IPS-20b (cell line): ENCODE results near the gene OR10G6.
"Not testable (repeated sequence)": the region's sequence is repeated elsewhere in the genome, so short reads cannot be mapped to it uniquely, and the experiment has no call there.

Experiments
- H3K27ac ChIP-seq: one replicate; pipeline ENCODE4 v1.5.1; 2013; ENCODE audit warnings: low read length
- H3K27me3 ChIP-seq: 2 replicates; pipeline ENCODE4 v1.6.1; 2013; ENCODE audit warnings: mild to moderate bottlenecking, low read length, inconsistent platforms; ENCODE audit not compliant: insufficient read depth
- H3K36me3 ChIP-seq: 2 replicates; pipeline ENCODE4 v1.6.1; 2013; ENCODE audit warnings: low read depth, mild to moderate bottlenecking, inconsistent platforms, low read length, moderate library complexity; ENCODE audit not compliant: insufficient read depth
- H3K4me1 ChIP-seq: 2 replicates; pipeline ENCODE4 v1.6.1; 2013; ENCODE audit warnings: mild to moderate bottlenecking, control low read depth, inconsistent platforms, low read length, moderate library complexity; ENCODE audit not compliant: insufficient read depth
- H3K4me3 ChIP-seq: 2 replicates; pipeline ENCODE4 v1.5.1; 2013; ENCODE audit warnings: mild to moderate bottlenecking, low read length, inconsistent platforms
- H3K9ac ChIP-seq: 2 replicates; pipeline ENCODE4 v1.6.1; 2013; ENCODE audit warnings: low read depth, mild to moderate bottlenecking, inconsistent platforms, low read length, moderate library complexity
- H3K9me3 ChIP-seq: 2 replicates; pipeline ENCODE4 v1.6.1; 2013; ENCODE audit warnings: mild to moderate bottlenecking, low read depth, low read length, inconsistent platforms; ENCODE audit not compliant: insufficient read depth

Gene OR10G6, protein sequence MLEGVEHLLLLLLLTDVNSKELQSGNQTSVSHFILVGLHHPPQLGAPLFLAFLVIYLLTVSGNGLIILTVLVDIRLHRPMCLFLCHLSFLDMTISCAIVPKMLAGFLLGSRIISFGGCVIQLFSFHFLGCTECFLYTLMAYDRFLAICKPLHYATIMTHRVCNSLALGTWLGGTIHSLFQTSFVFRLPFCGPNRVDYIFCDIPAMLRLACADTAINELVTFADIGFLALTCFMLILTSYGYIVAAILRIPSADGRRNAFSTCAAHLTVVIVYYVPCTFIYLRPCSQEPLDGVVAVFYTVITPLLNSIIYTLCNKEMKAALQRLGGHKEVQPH

GRCh38 chr11:123995119-123995518 lies at the start of gene OR10G6:
Gene OR10G6 (minus strand): TSS chr11:123995161. CDS start chr11:123995161, 0 bp downstream.
- Histone ChIP-seq H3K36me3 (no peaks in the 10 kb centered on the region), H3K9me3 (no peaks in the 10 kb centered on the region), H3K27ac (no peak within 1 kb of the TSS), H3K27me3 (no peaks in the 10 kb centered on the region), H3K9ac (no peak within 1 kb of the TSS), H3K4me1 (peaks cover 5% of the 10 kb centered on the region; the same call in 1 of the 2 replicates), H3K4me3 (no peak within 1 kb of the TSS)

DNA sequence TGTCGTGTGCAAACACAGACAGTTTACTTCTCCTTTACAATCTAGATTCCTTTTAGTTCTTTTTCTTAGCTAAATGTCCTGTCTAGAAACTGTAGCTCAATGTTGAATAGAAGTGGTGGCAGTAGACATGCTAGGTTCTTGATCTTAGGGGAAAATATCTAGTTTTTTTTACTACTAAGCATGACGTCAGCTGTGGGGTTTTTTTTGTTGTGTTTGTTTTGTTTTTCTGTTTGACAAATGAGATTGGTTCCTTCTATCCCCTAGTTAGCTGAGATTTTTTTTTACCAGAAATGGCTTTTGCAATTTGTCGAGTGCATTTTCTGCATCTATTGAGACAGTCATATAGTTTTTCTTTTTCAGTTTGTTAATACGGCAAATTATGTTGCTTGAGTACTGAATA lies 48.5 kb upstream of the OR10G6 start:
- H3K4me1 ChIP-seq: peaks cover 4% of the 10 kb centered on the region; the same call in 1 of the 2 replicates
- no peaks in the 10 kb centered on the region for H3K27me3 ChIP-seq
- no peak overlapping the region for H3K4me3 ChIP-seq
- H3K36me3 ChIP-seq: no peaks in the 10 kb centered on the region
- H3K9ac ChIP-seq: no peak overlapping the region
- H3K9me3 ChIP-seq: no peaks in the 10 kb centered on the region
- H3K27ac ChIP-seq: no peak overlapping the region

GRCh38 chr11:124041254-124041653 lies 46.3 kb upstream of the OR10G6 start, which contains the start of gene OR10G7:
Gene OR10G7 (minus strand): TSS chr11:124041325. CDS start chr11:124039001, 2,324 bp downstream.
- H3K4me1 ChIP-seq: peaks cover 4% of the 10 kb centered on the region; the same call in 1 of the 2 replicates
- H3K4me3 ChIP-seq: no peak within 1 kb of the TSS
- no peaks in the 10 kb centered on the region for H3K9me3 ChIP-seq
- no peaks in the 10 kb centered on the region for H3K27me3 ChIP-seq
- H3K9ac ChIP-seq: no peak within 1 kb of the TSS
- no peak within 1 kb of the TSS for H3K27ac ChIP-seq
- H3K36me3 ChIP-seq: no peaks in the 10 kb centered on the region

DNA sequence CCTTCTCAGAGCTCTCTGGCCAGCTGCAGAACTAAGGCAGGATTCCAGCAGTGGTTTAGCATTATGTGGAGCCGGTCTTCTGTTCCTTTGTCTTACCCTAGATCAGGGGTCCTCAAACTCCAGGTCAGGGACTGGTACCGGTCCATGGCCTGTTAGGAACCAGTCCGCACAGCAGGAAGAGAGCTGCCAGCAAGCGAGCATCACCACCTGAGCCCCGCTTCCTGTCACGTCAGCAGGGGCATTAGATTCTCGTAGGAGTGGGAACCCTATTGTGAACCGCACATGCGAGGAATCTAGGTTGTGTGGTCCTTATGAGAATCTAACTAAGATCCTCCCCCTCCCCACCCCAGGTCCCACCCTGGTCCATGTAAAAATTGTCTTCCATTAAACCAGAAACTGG lies 44.6 kb upstream of the OR10G6 start:
- Histone ChIP-seq H3K4me3 (no peak overlapping the region), H3K4me1 (peaks cover 4% of the 10 kb centered on the region; the same call in 1 of the 2 replicates), H3K27ac (no peak overlapping the region), H3K9me3 (no peaks in the 10 kb centered on the region), H3K36me3 (no peaks in the 10 kb centered on the region), H3K9ac (no peak overlapping the region), H3K27me3 (no peaks in the 10 kb centered on the region)

DNA sequence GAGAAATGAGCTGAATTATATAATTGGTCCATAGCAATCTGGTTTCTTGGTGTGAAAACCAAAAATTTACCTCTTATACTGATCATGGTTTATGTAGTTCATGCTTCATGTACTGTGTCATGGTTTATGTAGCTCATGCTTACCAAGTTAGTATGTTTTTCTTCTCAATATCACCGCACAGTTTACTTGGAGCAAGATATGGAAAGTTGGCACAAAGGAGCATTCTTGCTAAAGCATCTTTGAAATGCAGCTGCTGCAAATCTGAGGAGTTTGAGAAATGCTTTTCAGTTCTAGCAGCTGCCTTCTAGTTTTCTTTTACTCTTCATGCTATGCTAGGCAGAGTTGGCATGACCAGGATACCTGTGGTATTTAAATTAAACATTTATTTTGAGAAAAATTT lies 41.7 kb upstream of the OR10G6 start:
- Histone ChIP-seq H3K27me3 (no peaks in the 10 kb centered on the region), H3K4me3 (no peak overlapping the region), H3K4me1 (no peaks in the 10 kb centered on the region; the same call in 1 of the 2 replicates), H3K9ac (no peak overlapping the region), H3K9me3 (no peaks in the 10 kb centered on the region), H3K27ac (no peak overlapping the region), H3K36me3 (no peaks in the 10 kb centered on the region)

DNA sequence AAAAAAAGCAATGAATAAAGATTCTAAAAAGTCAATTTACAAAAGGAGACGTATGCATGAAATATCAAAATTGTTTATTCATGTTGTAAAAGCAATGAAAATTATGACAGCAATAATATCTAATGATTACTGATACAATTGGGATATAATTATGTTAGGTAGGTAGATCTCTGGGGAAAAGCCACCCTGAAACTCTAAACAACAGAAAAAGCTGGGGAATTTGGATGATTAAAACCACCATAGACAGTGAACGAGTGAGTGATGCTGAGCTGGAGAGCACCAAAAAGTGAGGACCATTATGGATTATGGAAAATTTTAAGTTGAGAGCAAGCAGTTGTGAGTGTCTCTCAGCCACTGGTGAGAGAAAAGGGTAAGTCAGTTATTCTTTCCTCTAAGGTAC lies 31.5 kb upstream of the OR10G6 start, which contains the start of gene OR10G8:
TSS of gene OR10G8 (plus strand) at position 301 of the 400 bp plus-strand sequence. CDS start 2,825 bp downstream, outside the sequence.
- Histone ChIP-seq H3K27me3 (no peaks in the 10 kb centered on the region), H3K27ac (no peak within 1 kb of the TSS), H3K4me1 (peaks cover 2% of the 10 kb centered on the region; the same call in 1 of the 2 replicates), H3K9me3 (no peaks in the 10 kb centered on the region), H3K36me3 (no peaks in the 10 kb centered on the region), H3K9ac (no peak within 1 kb of the TSS), H3K4me3 (no peak within 1 kb of the TSS)

DNA sequence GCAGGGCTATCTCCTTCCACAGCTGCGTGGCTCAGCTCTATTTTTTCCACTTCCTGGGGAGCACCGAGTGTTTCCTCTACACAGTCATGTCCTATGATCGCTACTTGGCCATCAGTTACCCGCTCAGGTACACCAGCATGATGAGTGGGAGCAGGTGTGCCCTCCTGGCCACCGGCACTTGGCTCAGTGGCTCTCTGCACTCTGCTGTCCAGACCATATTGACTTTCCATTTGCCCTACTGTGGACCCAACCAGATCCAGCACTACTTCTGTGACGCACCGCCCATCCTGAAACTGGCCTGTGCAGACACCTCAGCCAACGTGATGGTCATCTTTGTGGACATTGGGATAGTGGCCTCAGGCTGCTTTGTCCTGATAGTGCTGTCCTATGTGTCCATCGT lies 20.9 kb upstream of the OR10G6 start:
- not testable (repeated sequence) for H3K36me3 ChIP-seq, H3K4me3 ChIP-seq, H3K27ac ChIP-seq, H3K9ac ChIP-seq, H3K9me3 ChIP-seq, H3K4me1 ChIP-seq, H3K27me3 ChIP-seq

GRCh38 chr11:124012697-124013096 lies 17.7 kb upstream of the OR10G6 start, which contains the start of gene OR10G4:
Gene OR10G4 (plus strand): TSS chr11:124012997. CDS start chr11:124015575, 2,578 bp downstream.
- H3K27ac ChIP-seq: no peak within 1 kb of the TSS
- no peaks in the 10 kb centered on the region for H3K4me1 ChIP-seq
- no peak within 1 kb of the TSS for H3K9ac ChIP-seq
- no peaks in the 10 kb centered on the region for H3K27me3 ChIP-seq
- no peak within 1 kb of the TSS for H3K4me3 ChIP-seq
- H3K36me3 ChIP-seq: no peaks in the 10 kb centered on the region
- no peaks in the 10 kb centered on the region for H3K9me3 ChIP-seq

DNA sequence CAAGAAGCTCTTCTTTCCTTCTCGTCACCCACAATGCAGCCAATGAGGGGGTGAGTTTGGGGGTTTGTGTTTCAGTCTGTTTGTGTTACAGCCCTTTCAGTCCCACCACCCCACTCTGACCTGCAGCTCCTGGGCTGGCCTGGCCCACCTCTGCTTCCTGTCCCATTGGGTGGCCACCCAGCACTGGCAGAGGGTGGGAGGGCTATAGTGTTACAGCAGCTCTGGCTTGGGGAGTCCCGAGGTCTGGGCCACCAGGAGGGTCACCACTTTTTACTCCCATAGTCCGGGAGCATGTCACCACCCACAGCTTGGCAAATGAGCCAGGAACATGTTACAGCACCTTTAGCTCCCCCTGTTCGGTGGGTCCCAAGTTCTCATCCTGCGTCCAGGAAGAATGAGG lies 15.7 kb downstream of the OR10G6 start:
- H3K4me3 ChIP-seq: no peak overlapping the region
- H3K9me3 ChIP-seq: peaks cover 3% of the 10 kb centered on the region; the same call in 1 of the 2 replicates
- H3K36me3 ChIP-seq: no peaks in the 10 kb centered on the region
- no peaks in the 10 kb centered on the region for H3K27me3 ChIP-seq
- no peaks in the 10 kb centered on the region; the same call in 1 of the 2 replicates for H3K4me1 ChIP-seq
- H3K27ac ChIP-seq: no peak overlapping the region
- H3K9ac ChIP-seq: no peak overlapping the region

GRCh38 chr11:123977731-123978347 lies 17.1 kb downstream of the OR10G6 start, which contains the start of gene OR10S1:
Gene OR10S1 (minus strand): TSS chr11:123977781. CDS start chr11:123977664, 117 bp downstream.
- Histone ChIP-seq H3K4me1 (no peaks in the 10 kb centered on the region; the same call in 1 of the 2 replicates), H3K9ac (no peak within 1 kb of the TSS), H3K27ac (no peak within 1 kb of the TSS), H3K9me3 (peaks cover 3% of the 10 kb centered on the region; the same call in 1 of the 2 replicates), H3K4me3 (no peak within 1 kb of the TSS), H3K27me3 (no peaks in the 10 kb centered on the region), H3K36me3 (no peaks in the 10 kb centered on the region)

- H3K27ac ChIP-seq: no peak overlapping the region
- no peaks in the 10 kb centered on the region for H3K9me3 ChIP-seq
- H3K4me1 ChIP-seq: no peaks in the 10 kb centered on the region; the same call in 1 of the 2 replicates
- H3K4me3 ChIP-seq: no peak overlapping the region
- H3K36me3 ChIP-seq: no peaks in the 10 kb centered on the region
- no peak overlapping the region for H3K9ac ChIP-seq
- H3K27me3 ChIP-seq: no peaks in the 10 kb centered on the region
Measured at GRCh38 chr11:123976770-123977560, 18.0 kb downstream of the OR10G6 start.
